Naive thymus-derived CD8-positive, alpha-beta T cell (primary cell): ENCODE measurements around the gene PCF11. TPM values are rescaled to one million over a fixed set of nuclear protein-coding genes. Genes with fewer than 3 reads are reported as not detected.

Experiments
- ATAC-seq, 2 donors: fragments of 150-1000 bp; cut with Tn5 transposase in 1 of 2; sonication (Bioruptor Pico), chemical (Tn5 transposase) in 1 of 2; 1 replicate in 1 of 2; 2 replicates in 1 of 2; pipeline ENCODE4 v1.10.0; 2021; ENCODE audit warnings: mild to moderate bottlenecking in 2 of 2, moderate library complexity in 2 of 2
- POLR2A ChIA-PET: fragments of 350-600 bp; sonication (Branson Sonifier 250); formaldehyde crosslinking; loops from one replicate; lab custom pipeline; 2021; ENCODE audit warnings: antibody characterized with exemption; lab: Charles Lee
- DNase-seq, 10 donors: peaks; one replicate each; pipeline versions ENCODE4 v3.0.0 to v3.0.0-alpha.2; 2020 to 2022
- H3K27ac Mint-ChIP-seq, 10 donors: one replicate each; pipeline ENCODE4 v1.8.0; 2020 to 2022; ENCODE audit warnings: mild to moderate bottlenecking in 10 of 10, mixed read lengths in 10 of 10, moderate library complexity in 4 of 10, inconsistent platforms in 1 of 10
- H3K27me3 Mint-ChIP-seq, 5 donors: one replicate each; pipeline ENCODE4 v1.8.0; 2021 to 2022; ENCODE audit warnings: mixed read lengths in 5 of 5
- H3K36me3 Mint-ChIP-seq, 3 donors: one replicate each; pipeline ENCODE4 v1.8.0; 2020 to 2022; ENCODE audit warnings: mixed read lengths in 3 of 3, mild to moderate bottlenecking in 2 of 3, inconsistent platforms in 1 of 3
- H3K4me1 Mint-ChIP-seq, 4 donors: one replicate each; pipeline ENCODE4 v1.8.0; 2021 to 2022; ENCODE audit warnings: mixed read lengths in 4 of 4
- H3K4me3 Mint-ChIP-seq, 10 donors: one replicate each; pipeline ENCODE4 v1.8.0; 2020 to 2022; ENCODE audit warnings: mild to moderate bottlenecking in 10 of 10, mixed read lengths in 10 of 10, moderate library complexity in 6 of 10, inconsistent platforms in 1 of 10
- H3K9me3 Mint-ChIP-seq, 9 donors: one replicate each; pipeline ENCODE4 v1.8.0; 2020 to 2022; ENCODE audit warnings: mixed read lengths in 9 of 9, mild to moderate bottlenecking in 3 of 9, inconsistent platforms in 1 of 9, moderate library complexity in 1 of 9
- polyA plus RNA-seq, 3 donors: library from polyadenylated mRNA; unstranded; fragments of 300-500 nt; fragmentation: Illumina TruSeq; gene quantifications; one replicate each; pipeline ENCODE4 v1.2.3, GENCODE V29; 2021
- total RNA-seq, 8 experiments: library from RNA in 2 of 8; stranded (reverse) in 2 of 8; gene quantifications; one replicate each; pipeline ENCODE4 v1.2.3 and lab custom pipeline; 2021 to 2026

The PCF11 gene
- total and polyA plus RNA-seq, 5 experiments from 2014 or later: 22.5 to 199 (median 33.6) TPM

DNA sequence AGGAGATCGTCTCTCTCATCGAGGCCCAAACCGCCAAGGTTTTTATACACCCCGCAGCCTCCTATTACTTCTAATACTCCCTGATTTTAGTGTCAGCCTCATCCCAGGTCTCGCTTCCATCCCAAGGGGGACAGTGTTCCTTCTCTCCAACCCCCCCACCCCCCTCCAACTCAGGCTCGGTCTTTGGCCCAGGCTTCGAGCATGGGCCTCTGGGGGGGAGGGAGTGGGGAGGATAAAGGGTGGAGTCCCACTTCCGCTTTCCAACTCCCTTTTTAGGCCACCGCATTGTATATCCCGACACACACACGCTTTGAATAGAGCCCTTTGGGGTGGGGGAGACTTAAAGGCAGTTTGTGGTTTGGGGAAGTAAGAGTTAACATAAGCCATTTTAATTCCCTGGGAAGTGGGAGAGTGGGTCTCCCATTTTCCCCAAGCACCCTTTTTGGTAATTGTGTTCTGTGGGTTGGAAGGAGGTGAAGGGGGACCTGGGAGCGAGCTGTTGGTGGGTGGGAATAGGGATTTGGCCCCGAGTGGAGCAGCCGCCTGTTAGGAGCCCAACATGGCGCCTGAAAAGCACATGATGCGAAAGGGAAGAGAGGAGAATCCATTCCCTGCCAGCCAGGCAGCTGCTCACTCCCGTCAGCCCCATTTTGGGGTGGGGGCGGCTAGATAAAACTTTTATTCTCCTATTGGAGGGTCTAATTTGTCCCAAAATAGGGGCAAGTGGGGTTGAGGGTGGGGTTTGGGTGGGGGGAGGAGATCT, 844 bp downstream of the PCF11 start:
- H3K27ac Mint-ChIP-seq: peak overlapping the region; percentile 99 to 100 (median 100)
- peaks cover 6 to 36% (median 15%) of the 10 kb centered on the region in 3 donors for H3K36me3 Mint-ChIP-seq
- no peaks in the 10 kb centered on the region for H3K27me3 Mint-ChIP-seq
- POLR2A ChIA-PET: interaction anchor here (1.0 to 5.7 kb wide), 32 partner anchors 8 to 257 kb away, joined by 3 to 69 read pairs (median 8); partner anchors contain the start of genes ANKRD42, CCDC90B, DDIAS and PRCP
- H3K4me1 Mint-ChIP-seq: peaks cover 17 to 41% (median 38%) of the 10 kb centered on the region in 4 donors
- no peaks in the 10 kb centered on the region for H3K9me3 Mint-ChIP-seq
- DNase-seq (peak; percentile 21 to 67 (median 44)), ATAC-seq (no peak)
- peak overlapping the region; percentile 93 to 100 (median 100) for H3K4me3 Mint-ChIP-seq

DNA sequence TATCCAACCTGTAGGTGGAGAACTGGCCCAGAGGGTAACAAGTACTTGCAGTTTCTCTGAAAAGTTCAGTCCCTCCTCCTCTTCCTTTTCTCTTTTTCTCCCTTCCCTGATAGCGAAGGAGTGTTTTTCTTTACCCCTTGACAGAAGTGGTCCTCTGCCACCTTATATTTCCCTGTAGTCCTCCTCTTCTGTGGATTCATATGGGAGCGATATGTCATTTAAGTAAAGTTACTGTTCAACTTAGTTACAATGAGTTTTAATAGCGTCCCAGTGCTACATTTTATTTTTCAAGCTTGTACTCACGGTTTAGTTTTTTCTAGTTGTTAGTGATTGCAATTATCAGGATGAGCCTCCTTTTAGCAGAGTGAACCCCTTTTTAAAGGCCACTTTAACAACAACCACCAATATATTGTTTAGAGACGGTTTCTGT, 1.4 kb downstream of the PCF11 start:
- no peaks in the 10 kb centered on the region for H3K27me3 Mint-ChIP-seq
- POLR2A ChIA-PET: interaction anchor here (1.2 to 5.7 kb wide), 16 partner anchors 13 to 258 kb away, joined by 3 to 69 read pairs (median 9); partner anchors contain the start of genes ANKRD42, DDIAS and PRCP
- no peaks in the 10 kb centered on the region for H3K9me3 Mint-ChIP-seq
- H3K27ac Mint-ChIP-seq: peak overlapping the region; percentile 99 to 100 (median 100)
- H3K4me1 Mint-ChIP-seq: peaks cover 17 to 47% (median 42%) of the 10 kb centered on the region in 4 donors
- peaks cover 6 to 36% (median 15%) of the 10 kb centered on the region in 3 donors for H3K36me3 Mint-ChIP-seq
- peak overlapping the region; percentile 93 to 100 (median 100) for H3K4me3 Mint-ChIP-seq
- DNase-seq (peak in 1 of 10 donors; percentile 53), ATAC-seq (no peak)

DNA sequence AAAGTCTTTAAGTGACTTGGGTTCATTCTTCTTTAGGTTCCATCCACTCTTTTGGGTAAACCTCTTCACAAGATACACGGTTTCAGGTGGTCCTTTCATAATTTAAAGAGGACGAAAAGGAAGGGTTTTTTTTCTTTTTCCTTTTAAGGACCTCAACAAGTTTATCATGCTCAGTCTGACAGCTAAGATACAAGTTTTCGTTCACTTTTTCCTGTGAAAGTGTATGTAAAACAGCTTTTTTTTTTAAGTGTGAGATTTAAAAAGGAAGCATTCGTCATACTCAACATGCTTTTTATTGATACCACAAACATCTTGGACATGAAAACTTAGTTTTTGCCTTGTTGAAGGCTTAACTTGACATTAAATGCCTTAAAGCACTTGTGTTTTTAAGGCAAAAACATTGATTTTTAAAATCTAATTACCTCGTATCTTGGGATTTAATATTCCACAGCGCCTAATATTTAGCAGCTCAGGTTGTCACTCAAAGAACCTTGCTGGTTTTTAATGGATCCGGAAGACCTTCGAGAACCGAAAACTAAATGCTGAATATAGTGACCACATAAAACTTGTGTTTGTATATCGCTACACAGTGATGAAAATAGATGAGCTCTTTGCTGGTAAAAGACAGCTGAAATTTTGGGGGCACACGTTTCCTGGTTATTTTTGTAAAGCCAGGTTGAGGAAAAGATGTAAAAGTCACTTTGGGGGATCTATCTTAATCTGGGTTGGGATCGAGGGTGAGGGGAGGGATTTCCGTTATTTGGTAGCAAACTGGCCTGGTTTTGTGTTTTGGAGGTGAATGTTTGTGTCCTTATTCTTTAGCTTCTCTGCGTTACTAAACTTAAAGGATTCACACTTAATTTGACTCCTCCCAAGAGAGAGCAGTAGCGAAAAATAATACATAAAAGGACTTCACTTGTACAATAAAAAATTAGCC, 2.3 kb downstream of the PCF11 start:
- H3K27ac Mint-ChIP-seq: peak overlapping the region; percentile 60 to 100 (median 100)
- H3K36me3 Mint-ChIP-seq: peaks cover 6 to 40% (median 15%) of the 10 kb centered on the region in 3 donors
- POLR2A ChIA-PET: interaction anchor here (0.8 to 5.7 kb wide), 23 partner anchors 9 to 258 kb away, joined by 3 to 69 read pairs (median 4); partner anchors contain the start of genes ANKRD42, DDIAS, PRCP and RAB30
- H3K27me3 Mint-ChIP-seq: no peaks in the 10 kb centered on the region
- H3K9me3 Mint-ChIP-seq: no peaks in the 10 kb centered on the region
- ATAC-seq (no peak), DNase-seq (peak in 2 of 10 donors; percentile 17 to 21)
- peaks cover 17 to 55% (median 48%) of the 10 kb centered on the region in 4 donors for H3K4me1 Mint-ChIP-seq
- H3K4me3 Mint-ChIP-seq: peak overlapping the region; percentile 93 to 100 (median 100)

DNA sequence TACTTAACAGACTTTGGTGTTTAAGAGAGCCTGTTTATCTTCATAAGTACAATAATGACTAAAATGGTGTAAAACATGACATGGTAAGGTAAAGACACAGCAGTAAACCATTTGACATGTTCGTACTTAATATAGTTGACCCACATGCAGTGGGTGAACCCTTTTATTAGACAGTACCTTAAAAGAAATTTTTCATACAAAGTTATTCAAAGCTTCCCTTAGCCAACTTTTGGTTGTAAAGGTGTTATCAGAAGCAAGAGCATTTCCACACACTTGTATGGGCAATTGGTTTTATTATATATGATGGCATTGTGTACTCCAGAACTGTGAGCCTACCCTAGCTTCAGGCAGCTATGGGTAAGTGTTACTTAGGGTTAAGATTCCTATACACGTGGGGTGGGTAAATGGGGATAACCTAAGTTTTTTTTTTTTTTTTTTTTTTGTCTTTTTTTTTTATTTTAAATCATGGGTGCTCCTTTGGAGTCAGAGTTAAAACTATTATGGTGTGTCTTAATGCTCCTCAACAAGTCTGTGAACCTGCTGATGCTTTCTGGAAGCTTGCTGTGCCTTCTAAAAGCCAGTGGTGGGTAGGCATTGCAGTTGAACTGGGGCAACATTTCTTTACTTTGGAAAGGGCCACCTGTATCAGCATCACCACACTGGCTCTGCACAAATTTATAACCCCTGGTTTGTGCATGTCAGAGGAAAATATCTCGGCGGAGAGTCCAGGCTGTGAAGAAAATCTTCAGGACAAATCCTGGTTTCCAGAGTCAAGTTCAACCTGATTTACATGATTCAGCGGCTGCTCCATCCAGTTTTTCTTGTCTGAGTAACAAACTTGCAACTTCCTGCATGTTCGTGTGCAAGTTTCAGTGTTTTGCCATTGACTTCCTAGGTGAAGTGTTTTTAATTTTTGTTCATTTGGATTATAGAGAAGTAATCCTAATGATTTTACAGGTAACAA, 3.3 kb downstream of the PCF11 start:
- Mint-ChIP-seq H3K27ac (peak overlapping the region; percentile 83 to 100 (median 100)), H3K36me3 (peaks cover 6 to 47% (median 19%) of the 10 kb centered on the region in 3 donors), H3K4me3 (peak overlapping the region; percentile 93 to 100 (median 100)), H3K9me3 (no peaks in the 10 kb centered on the region), H3K4me1 (peaks cover 17 to 61% (median 51%) of the 10 kb centered on the region in 4 donors), H3K27me3 (no peaks in the 10 kb centered on the region)
- no peak for ATAC-seq
- POLR2A ChIA-PET: interaction anchor here (0.6 to 5.7 kb wide), 20 partner anchors 8 to 259 kb away, joined by 3 to 30 read pairs (median 4); partner anchors contain the start of genes DDIAS, PRCP and RAB30
- DNase-seq: peak in 1 of 10 donors; percentile 21

DNA sequence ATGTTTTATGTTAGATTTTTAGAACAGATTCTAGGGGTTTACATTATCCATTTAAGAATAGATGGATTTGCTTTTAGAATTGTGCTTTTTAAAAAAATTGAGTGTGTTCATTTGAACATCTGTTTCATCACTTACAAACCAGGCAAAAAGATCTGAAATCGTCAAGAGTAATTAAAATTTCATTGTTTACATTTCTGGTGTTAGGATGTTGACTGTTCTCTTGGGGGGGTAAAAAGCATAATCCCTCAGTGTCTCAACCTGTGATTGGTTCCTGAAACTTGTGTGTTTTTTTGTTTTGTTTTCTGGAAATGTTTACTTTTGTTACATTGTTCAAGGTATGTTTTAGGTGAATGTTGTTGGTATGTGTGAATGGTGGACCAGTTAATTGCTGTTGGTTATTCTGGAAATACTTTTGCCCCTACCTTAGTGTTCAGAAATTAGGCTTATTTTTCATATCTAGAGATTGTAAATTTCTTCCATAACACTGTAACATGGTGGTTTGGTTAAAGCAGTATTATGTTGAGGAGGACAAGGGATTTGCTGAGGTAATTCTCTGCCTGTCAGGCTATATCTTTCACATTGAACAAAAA, 4.8 kb downstream of the PCF11 start:
- Mint-ChIP-seq H3K4me1 (peaks cover 28 to 70% (median 60%) of the 10 kb centered on the region in 4 donors), H3K27me3 (no peaks in the 10 kb centered on the region), H3K36me3 (peaks cover 18 to 60% (median 30%) of the 10 kb centered on the region in 3 donors), H3K27ac (peak overlapping the region; percentile 69 to 100 (median 88)), H3K4me3 (peak overlapping the region; percentile 55 to 100 (median 96)), H3K9me3 (peaks cover 0 to 11% (median 0%) of the 10 kb centered on the region in 9 donors)
- DNase-seq (no peak), ATAC-seq (no peak)
- POLR2A ChIA-PET: interaction anchor here (0.6 kb wide), 2 partner anchors 13 to 73 kb away, joined by 3 to 5 read pairs; no protein-coding TSS in a partner anchor

DNA sequence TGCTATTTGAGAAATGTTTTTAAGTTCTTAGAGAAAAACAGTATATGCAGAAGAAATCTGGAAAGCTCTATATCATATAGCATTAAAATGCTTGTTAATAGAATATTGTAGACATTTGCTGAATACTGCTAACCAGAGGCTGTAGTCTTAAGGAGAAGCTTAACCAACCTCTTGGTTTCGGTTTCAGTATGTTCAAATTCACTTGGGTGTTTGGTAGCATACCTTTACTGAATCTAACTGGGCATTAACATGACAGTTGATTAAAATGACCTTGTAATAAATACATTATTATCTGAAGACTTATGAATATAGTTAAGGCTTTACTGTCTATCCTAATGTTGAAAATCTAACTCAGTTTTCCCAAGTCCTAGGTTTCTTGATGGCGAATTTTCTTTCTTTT, 5.4 kb downstream of the PCF11 start:
- POLR2A ChIA-PET: interaction anchor here (0.6 to 0.8 kb wide), 2 partner anchors 18 to 73 kb away, joined by 3 to 4 read pairs; no protein-coding TSS in a partner anchor
- peaks cover 28 to 76% (median 62%) of the 10 kb centered on the region in 4 donors for H3K4me1 Mint-ChIP-seq
- peaks cover 17 to 62% (median 27%) of the 10 kb centered on the region in 3 donors for H3K36me3 Mint-ChIP-seq
- H3K27ac Mint-ChIP-seq: peak overlapping the region; percentile 67 to 100 (median 87)
- DNase-seq (peak in 2 of 10 donors; percentile 29 to 40), ATAC-seq (peak; percentile 51 to 52)
- H3K9me3 Mint-ChIP-seq: peaks cover 0 to 11% (median 0%) of the 10 kb centered on the region in 9 donors
- no peaks in the 10 kb centered on the region for H3K27me3 Mint-ChIP-seq
- peak overlapping the region; percentile 55 to 100 (median 96) for H3K4me3 Mint-ChIP-seq

DNA sequence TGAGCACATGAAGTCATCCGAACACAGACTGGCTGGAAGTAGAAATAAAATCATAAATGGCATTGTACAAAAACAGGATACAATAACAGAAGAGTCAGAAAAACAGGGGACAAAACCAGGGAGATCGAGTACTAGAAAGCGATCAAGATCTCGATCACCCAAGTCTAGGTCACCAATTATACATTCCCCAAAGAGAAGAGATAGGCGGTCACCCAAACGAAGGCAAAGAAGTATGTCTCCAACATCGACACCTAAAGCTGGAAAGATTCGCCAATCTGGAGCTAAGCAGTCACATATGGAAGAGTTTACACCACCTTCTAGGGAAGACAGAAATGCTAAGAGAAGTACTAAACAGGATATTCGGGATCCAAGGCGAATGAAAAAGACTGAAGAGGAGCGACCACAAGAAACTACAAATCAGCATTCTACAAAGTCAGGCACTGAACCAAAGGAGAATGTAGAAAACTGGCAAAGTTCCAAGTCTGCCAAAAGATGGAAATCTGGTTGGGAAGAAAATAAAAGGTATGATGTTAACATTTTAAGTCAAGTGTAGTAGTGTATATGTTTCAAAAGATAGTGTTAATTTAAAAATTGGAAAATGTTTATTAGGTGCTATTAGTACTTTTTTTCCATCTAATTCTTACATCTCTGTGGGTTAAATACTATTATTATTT, 9.4 kb downstream of the PCF11 start:
- ATAC-seq: no peak
- POLR2A ChIA-PET: interaction anchor here (0.6 to 2.7 kb wide), 2 partner anchors 9 to 10 kb away, joined by 3 to 11 read pairs; partner anchors contain the start of gene PCF11
- H3K4me1 Mint-ChIP-seq: peaks cover 34 to 92% (median 80%) of the 10 kb centered on the region in 4 donors
- DNase-seq: no peak
- H3K9me3 Mint-ChIP-seq: peaks cover 0 to 11% (median 0%) of the 10 kb centered on the region in 9 donors
- H3K4me3 Mint-ChIP-seq: peak overlapping the region in 5 of 10 donors; percentile 0 to 48 (median 21)
- no peaks in the 10 kb centered on the region for H3K27me3 Mint-ChIP-seq
- peaks cover 36 to 76% (median 48%) of the 10 kb centered on the region in 3 donors for H3K36me3 Mint-ChIP-seq
- H3K27ac Mint-ChIP-seq: peak overlapping the region in 9 of 10 donors; percentile 0 to 79 (median 31)

DNA sequence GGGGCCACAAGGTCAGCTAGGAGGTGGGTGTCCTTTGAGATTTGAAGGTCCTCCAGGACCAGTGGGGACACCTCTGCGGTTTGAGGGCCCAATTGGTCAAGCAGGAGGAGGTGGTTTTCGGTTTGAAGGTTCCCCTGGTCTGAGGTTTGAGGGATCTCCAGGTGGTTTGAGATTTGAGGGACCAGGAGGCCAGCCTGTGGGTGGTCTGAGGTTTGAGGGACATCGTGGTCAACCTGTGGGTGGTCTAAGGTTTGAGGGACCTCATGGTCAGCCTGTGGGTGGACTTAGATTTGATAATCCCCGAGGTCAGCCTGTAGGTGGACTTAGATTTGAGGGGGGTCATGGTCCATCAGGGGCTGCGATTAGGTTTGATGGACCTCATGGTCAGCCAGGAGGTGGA, 11.8 kb downstream of the PCF11 start:
- DNase-seq (no peak), ATAC-seq (no peak)
- H3K36me3 Mint-ChIP-seq: peaks cover 39 to 90% (median 54%) of the 10 kb centered on the region in 3 donors
- H3K4me3 Mint-ChIP-seq: peak overlapping the region in 9 of 10 donors; percentile 7 to 84 (median 59)
- H3K9me3 Mint-ChIP-seq: peaks cover 0 to 11% (median 0%) of the 10 kb centered on the region in 9 donors
- peak overlapping the region in 7 of 10 donors; percentile 0 to 69 (median 50) for H3K27ac Mint-ChIP-seq
- peaks cover 31 to 89% (median 80%) of the 10 kb centered on the region in 4 donors for H3K4me1 Mint-ChIP-seq
- POLR2A ChIA-PET: interaction anchor here (1.8 to 2.0 kb wide), 2 partner anchors 9 to 13 kb away, joined by 5 to 15 read pairs; no protein-coding TSS in a partner anchor
- H3K27me3 Mint-ChIP-seq: no peaks in the 10 kb centered on the region

DNA sequence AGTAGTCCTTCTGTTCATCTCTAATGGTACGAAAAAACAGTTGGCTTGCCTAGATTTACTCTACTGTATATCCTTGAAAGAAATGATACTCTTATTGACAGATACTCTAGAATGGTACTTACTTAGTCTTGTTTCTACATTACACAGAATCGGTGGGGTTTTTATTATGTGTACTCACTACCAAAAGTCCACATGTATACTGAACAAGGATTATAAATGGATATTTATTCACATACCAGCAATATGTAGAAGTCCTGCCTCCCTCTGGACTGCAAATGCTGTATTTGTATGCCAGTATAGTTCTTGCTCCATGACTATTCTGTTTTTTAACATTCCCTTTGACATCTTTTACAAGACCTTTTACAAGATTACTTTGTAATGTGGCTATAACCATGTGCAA, 13.9 kb downstream of the PCF11 start:
- POLR2A ChIA-PET: interaction anchor here (1.5 to 4.0 kb wide), 2 partner anchors 14 to 53 kb away, joined by 3 to 23 read pairs; partner anchors contain the start of gene PCF11
- Mint-ChIP-seq H3K27ac (peak overlapping the region in 5 of 10 donors; percentile 6 to 70 (median 33)), H3K9me3 (peaks cover 0 to 7% (median 0%) of the 10 kb centered on the region in 9 donors), H3K4me1 (peaks cover 34 to 90% (median 83%) of the 10 kb centered on the region in 4 donors), H3K36me3 (peaks cover 30 to 94% (median 49%) of the 10 kb centered on the region in 3 donors), H3K4me3 (peak overlapping the region; percentile 64 to 84 (median 80)), H3K27me3 (no peaks in the 10 kb centered on the region)
- DNase-seq (no peak), ATAC-seq (no peak)
